ENCODE results near the gene PCSK4. TPM values are rescaled to one million over a fixed set of nuclear protein-coding genes. Genes with fewer than 3 reads are reported as not detected.
A peak's percentile ranks its signal among the peaks of the same experiment; 100 is the strongest.

The PCSK4 gene
- total and polyA plus RNA-seq, 9 of the 15 experiments (the other 6 are each of a cell fraction or from before 2014, with no cell fraction given), result 0.01 to 9.1 (median 2.1) TPM; not detected in 1

- TF ChIP-seq COPS2 (conservative IDR thresholded peaks at IDR 0.05) (no peak), SFPQ (IDR thresholded peaks at IDR 0.05; ENCODE audit: low read depth, low read length) (no peak), MAFK (IDR thresholded peaks at IDR 0.05; ENCODE audit: low read length) (no peak), ATF6 (CRISPR knock-in tag; IDR thresholded peaks at IDR 0.05) (no peak), SMARCA5 (IDR thresholded peaks at IDR 0.05) (0 out of 2 replicates have a peak, but pooled peaks have one; percentile 21), FOXK2 (conservative IDR thresholded peaks at IDR 0.05 in 1 of 2, IDR thresholded peaks at IDR 0.05 in 1 of 2; ENCODE audit: low read depth in 2 of 2) (no peak), EHMT2 (IDR thresholded peaks at IDR 0.05) (no peak), POLR2A (conservative IDR thresholded peaks at IDR 0.05) (peak; percentile 86), KAT7 (CRISPR knock-in tag; IDR thresholded peaks at IDR 0.05; ENCODE audit: borderline replicate concordance) (no peak), ESRRA (IDR thresholded peaks at IDR 0.05; ENCODE audit: borderline replicate concordance, low read depth) (peak; percentile 43), CXXC5 (CRISPR knock-in tag; IDR thresholded peaks at IDR 0.05) (peak; percentile 73), SAP30 (IDR thresholded peaks at IDR 0.05; ENCODE audit: borderline replicate concordance, insufficient read depth, low read depth, low read length, poor library complexity, severe bottlenecking) (peak; percentile 38), HNRNPH1 (optimal IDR thresholded peaks at IDR 0.05; ENCODE audit: low read depth, low read length) (no peak), KLF13 (tag; IDR thresholded peaks at IDR 0.05; ENCODE audit: borderline replicate concordance, low read depth) (0 out of 2 replicates have a peak, but pooled peaks have one; percentile 8), TSC22D4 (tag; IDR thresholded peaks at IDR 0.05) (no peak), MIER1 (IDR thresholded peaks at IDR 0.05; ENCODE audit: low read depth) (no peak), SMAD1 (IDR thresholded peaks at IDR 0.05; ENCODE audit: low read depth, low read length, partially characterized antibody) (peak; percentile 36), ZNF175 (CRISPR knock-in tag; IDR thresholded peaks at IDR 0.05; ENCODE audit: low read depth) (no peak), CBX1 (IDR thresholded peaks at IDR 0.05; ENCODE audit: low read depth) (no peak)
- TF ChIP-seq, protein P1, sequence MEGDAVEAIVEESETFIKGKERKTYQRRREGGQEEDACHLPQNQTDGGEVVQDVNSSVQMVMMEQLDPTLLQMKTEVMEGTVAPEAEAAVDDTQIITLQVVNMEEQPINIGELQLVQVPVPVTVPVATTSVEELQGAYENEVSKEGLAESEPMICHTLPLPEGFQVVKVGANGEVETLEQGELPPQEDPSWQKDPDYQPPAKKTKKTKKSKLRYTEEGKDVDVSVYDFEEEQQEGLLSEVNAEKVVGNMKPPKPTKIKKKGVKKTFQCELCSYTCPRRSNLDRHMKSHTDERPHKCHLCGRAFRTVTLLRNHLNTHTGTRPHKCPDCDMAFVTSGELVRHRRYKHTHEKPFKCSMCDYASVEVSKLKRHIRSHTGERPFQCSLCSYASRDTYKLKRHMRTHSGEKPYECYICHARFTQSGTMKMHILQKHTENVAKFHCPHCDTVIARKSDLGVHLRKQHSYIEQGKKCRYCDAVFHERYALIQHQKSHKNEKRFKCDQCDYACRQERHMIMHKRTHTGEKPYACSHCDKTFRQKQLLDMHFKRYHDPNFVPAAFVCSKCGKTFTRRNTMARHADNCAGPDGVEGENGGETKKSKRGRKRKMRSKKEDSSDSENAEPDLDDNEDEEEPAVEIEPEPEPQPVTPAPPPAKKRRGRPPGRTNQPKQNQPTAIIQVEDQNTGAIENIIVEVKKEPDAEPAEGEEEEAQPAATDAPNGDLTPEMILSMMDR (IDR thresholded peaks at IDR 0.05 in 2 of 3, conservative IDR thresholded peaks at IDR 0.05 in 1 of 3; ENCODE audit: insufficient read depth in 2 of 3, low read depth in 1 of 3, low read length in 3 of 3), result 0 out of 6 replicates have a peak, but pooled peaks of 1 of the 3 experiments have one; percentile 21
These were observed 1.1 kb upstream of the PCSK4 start, which contains the start of gene REEP6 (continued) for GRCh38 chr19:1491114-1491848.
